Measurements from ENCODE around the gene RAB29. TPM values are rescaled to one million over a fixed set of nuclear protein-coding genes. Genes with fewer than 3 reads are reported as not detected.

Gene RAB29
- total and polyA plus RNA-seq, 2 donors (not counting 1 experiment from before 2014, with no cell fraction given) = 51.7 to 61.4 TPM

DNA sequence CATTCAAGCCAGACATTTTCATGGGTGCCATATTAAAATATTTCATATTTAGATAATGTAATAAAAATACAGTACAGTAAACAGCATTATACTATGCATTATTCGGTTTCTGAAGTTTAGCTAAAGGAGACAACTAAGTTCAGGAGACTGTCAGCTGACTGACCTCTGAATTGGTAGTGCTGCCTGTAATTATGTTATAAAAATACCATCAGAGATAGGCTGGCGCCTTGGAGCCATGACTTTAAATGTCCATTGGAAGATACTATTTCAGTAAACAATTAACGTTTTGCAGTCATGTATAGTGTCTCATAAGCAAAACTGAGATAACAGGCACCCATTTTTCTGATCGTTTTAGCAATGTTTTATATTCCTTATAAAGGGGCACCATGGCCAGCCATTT lies 11.3 kb upstream of the RAB29 start:
- Mint-ChIP-seq H3K4me3 (no peak overlapping the region), H3K27ac (no peak overlapping the region), H3K9me3 (ENCODE audit: insufficient read depth) (no peaks in the 10 kb centered on the region), H3K27me3 (no peaks in the 10 kb centered on the region), H3K4me1 (peaks cover under 1% of the 10 kb centered on the region)
- H3K9me3 ChIP-seq (ENCODE audit: control extremely low read depth in 1 of 3, control insufficient read depth in 2 of 3, insufficient read depth in 1 of 3, low read length in 2 of 3) = no peaks in the 10 kb centered on the region
- intact Hi-C loops (cut with micrococcal nuclease) = no loop called here
- peaks cover 0 to 15% of the 10 kb centered on the region in 2 experiments for H3K36me3 ChIP-seq (replicated peaks in 1 of 2; ENCODE audit: control extremely low read depth in 1 of 2, control insufficient read depth in 1 of 2, extremely low read depth in 1 of 2, insufficient read depth in 2 of 2, low read length in 1 of 2)
- ChIA-PET CTCF (interaction anchor here (1.2 to 1.8 kb wide), 2 partner anchors 128 to 191 kb away, joined by 4 to 7 read pairs; no protein-coding TSS in a partner anchor), POLR2A (no interaction called here)
- 80% methylated on average over 1 of the region's 4 CpGs for WGBS (ENCODE audit: insufficient coverage)
- DNase-seq (no peak), ATAC-seq (ENCODE audit: low read depth) (no peak)
- no peak overlapping the region for H3K4me2 ChIP-seq (replicated peaks; ENCODE audit: low read depth, low read length, poor library complexity, severe bottlenecking)
- TF ChIP-seq, protein P1, sequence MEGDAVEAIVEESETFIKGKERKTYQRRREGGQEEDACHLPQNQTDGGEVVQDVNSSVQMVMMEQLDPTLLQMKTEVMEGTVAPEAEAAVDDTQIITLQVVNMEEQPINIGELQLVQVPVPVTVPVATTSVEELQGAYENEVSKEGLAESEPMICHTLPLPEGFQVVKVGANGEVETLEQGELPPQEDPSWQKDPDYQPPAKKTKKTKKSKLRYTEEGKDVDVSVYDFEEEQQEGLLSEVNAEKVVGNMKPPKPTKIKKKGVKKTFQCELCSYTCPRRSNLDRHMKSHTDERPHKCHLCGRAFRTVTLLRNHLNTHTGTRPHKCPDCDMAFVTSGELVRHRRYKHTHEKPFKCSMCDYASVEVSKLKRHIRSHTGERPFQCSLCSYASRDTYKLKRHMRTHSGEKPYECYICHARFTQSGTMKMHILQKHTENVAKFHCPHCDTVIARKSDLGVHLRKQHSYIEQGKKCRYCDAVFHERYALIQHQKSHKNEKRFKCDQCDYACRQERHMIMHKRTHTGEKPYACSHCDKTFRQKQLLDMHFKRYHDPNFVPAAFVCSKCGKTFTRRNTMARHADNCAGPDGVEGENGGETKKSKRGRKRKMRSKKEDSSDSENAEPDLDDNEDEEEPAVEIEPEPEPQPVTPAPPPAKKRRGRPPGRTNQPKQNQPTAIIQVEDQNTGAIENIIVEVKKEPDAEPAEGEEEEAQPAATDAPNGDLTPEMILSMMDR (IDR thresholded peaks at IDR 0.05) = no peak
- no peak for TF ChIP-seq EZH2 (IDR thresholded peaks at IDR 0.05; ENCODE audit: borderline replicate concordance, insufficient read depth, low read depth, low read length, poor library complexity, severe bottlenecking)
- no peaks in the 10 kb centered on the region for H3K4me1 ChIP-seq (ENCODE audit: control insufficient read depth in 2 of 2, insufficient read depth in 2 of 2, low read length in 2 of 2)
- no peaks in the 10 kb centered on the region for H3K27me3 ChIP-seq (replicated peaks in 1 of 4; ENCODE audit: control extremely low read depth in 1 of 4, control insufficient read depth in 3 of 4, insufficient read depth in 4 of 4, low read length in 3 of 4)
- no peak overlapping the region for H3K9ac ChIP-seq (ENCODE audit: low read length)
- H3K4me3 ChIP-seq (ENCODE audit: control extremely low read depth in 1 of 5, extremely low read depth in 1 of 5, insufficient read depth in 1 of 5, low read depth in 2 of 5, low read length in 4 of 5) = no peak overlapping the region
- no peaks in the 10 kb centered on the region for H3K79me2 ChIP-seq (ENCODE audit: control insufficient read depth, insufficient read depth, low read length)
- H2AFZ ChIP-seq (ENCODE audit: insufficient read depth, low read depth, low read length, poor library complexity, severe bottlenecking) = no peak overlapping the region
- H3K27ac ChIP-seq (ENCODE audit: low read length in 2 of 2) = no peak overlapping the region
- H4K20me1 ChIP-seq (ENCODE audit: control insufficient read depth, insufficient read depth, low read length, poor library complexity, severe bottlenecking) = no peaks in the 10 kb centered on the region

DNA sequence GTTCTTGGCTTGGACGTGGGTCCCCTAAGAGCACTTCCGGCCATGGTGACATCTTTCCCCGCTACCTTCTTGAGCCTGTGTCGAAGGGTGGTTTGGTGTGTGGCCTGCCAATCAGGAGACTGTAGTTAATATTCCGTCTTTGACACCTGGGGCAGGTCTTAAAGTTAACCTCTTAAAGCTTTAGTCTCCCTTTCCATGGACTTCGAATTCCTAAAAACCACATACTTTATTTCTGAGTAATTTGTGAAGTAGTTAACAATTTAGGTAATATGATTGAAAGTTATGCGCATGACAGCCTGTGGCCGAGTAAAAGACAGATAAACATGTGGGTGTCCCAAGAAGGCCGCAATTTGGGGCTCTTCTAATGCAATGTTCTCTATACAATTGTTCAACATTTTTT lies 10.2 kb upstream of the RAB29 start:
- peaks cover 2% of the 10 kb centered on the region for H3K4me1 Mint-ChIP-seq
- TF ChIP-seq, protein P1 (IDR thresholded peaks at IDR 0.05) = no peak
- TF ChIP-seq EZH2 (IDR thresholded peaks at IDR 0.05; ENCODE audit: borderline replicate concordance, insufficient read depth, low read depth, low read length, poor library complexity, severe bottlenecking) = no peak
- no peak overlapping the region for H3K27ac Mint-ChIP-seq
- intact Hi-C loops (cut with micrococcal nuclease) = no loop called here
- peaks cover 0 to 3% of the 10 kb centered on the region in 2 experiments for H3K36me3 ChIP-seq (replicated peaks in 1 of 2; ENCODE audit: control extremely low read depth in 1 of 2, control insufficient read depth in 1 of 2, extremely low read depth in 1 of 2, insufficient read depth in 2 of 2, low read length in 1 of 2)
- no peak for DNase-seq
- no peaks in the 10 kb centered on the region for H3K4me1 ChIP-seq (ENCODE audit: control insufficient read depth in 2 of 2, insufficient read depth in 2 of 2, low read length in 2 of 2)
- no peaks in the 10 kb centered on the region for H3K27me3 ChIP-seq (replicated peaks in 1 of 4; ENCODE audit: control extremely low read depth in 1 of 4, control insufficient read depth in 3 of 4, insufficient read depth in 4 of 4, low read length in 3 of 4)
- no peaks in the 10 kb centered on the region for H4K20me1 ChIP-seq (ENCODE audit: control insufficient read depth, insufficient read depth, low read length, poor library complexity, severe bottlenecking)
- ATAC-seq (ENCODE audit: low read depth) = no peak
- WGBS (ENCODE audit: insufficient coverage) = 90% methylated on average over 6 of the region's 9 CpGs
- ChIA-PET CTCF (interaction anchor here (1.2 to 1.8 kb wide), 2 partner anchors 127 to 192 kb away, joined by 4 to 7 read pairs; no protein-coding TSS in a partner anchor), POLR2A (interaction anchor here (0.7 kb wide), 1 partner anchor 124 kb away, joined by 7 read pairs; no protein-coding TSS in a partner anchor)
- no peaks in the 10 kb centered on the region for H3K9me3 ChIP-seq (ENCODE audit: control extremely low read depth in 1 of 3, control insufficient read depth in 2 of 3, insufficient read depth in 1 of 3, low read length in 2 of 3)
- H3K4me3 Mint-ChIP-seq = no peak overlapping the region
- H3K4me2 ChIP-seq (replicated peaks; ENCODE audit: low read depth, low read length, poor library complexity, severe bottlenecking) = no peak overlapping the region
- H2AFZ ChIP-seq (ENCODE audit: insufficient read depth, low read depth, low read length, poor library complexity, severe bottlenecking) = no peak overlapping the region
- no peak overlapping the region for H3K4me3 ChIP-seq (ENCODE audit: control extremely low read depth in 1 of 5, extremely low read depth in 1 of 5, insufficient read depth in 1 of 5, low read depth in 2 of 5, low read length in 4 of 5)
- no peaks in the 10 kb centered on the region for H3K79me2 ChIP-seq (ENCODE audit: control insufficient read depth, insufficient read depth, low read length)
- no peak overlapping the region for H3K9ac ChIP-seq (ENCODE audit: low read length)
- H3K27me3 Mint-ChIP-seq = no peaks in the 10 kb centered on the region
- no peak overlapping the region for H3K27ac ChIP-seq (ENCODE audit: low read length in 2 of 2)
- H3K9me3 Mint-ChIP-seq (ENCODE audit: insufficient read depth) = no peaks in the 10 kb centered on the region

All from B cell (primary cell).